Body of pancreas (tissue), 4 donors: Measurements from ENCODE around the gene RRP15. TPM values are rescaled to one million over a fixed set of nuclear protein-coding genes. Genes with fewer than 3 reads are reported as not detected.

ENCODE experiments used
- ATAC-seq: fragments of 150-250 bp; one replicate; pipeline ENCODE4 v1.9.1; 2016
- DNase-seq, 4 donors: peaks; one replicate each; pipeline ENCODE4 v3.0.0-alpha.2; 2019
- H3K27ac ChIP-seq, 4 donors: fragments of 200-600 bp; sonication (generic); 1 replicate in 3 of 4; 2 replicates in 1 of 4; pipeline versions ENCODE4 v1.5.1 to v1.6.1; 2016 to 2019; ENCODE audit warnings: mild to moderate bottlenecking in 1 of 4, mixed read lengths in 1 of 4, moderate library complexity in 1 of 4
- H3K27me3 ChIP-seq, 2 donors: fragments of 200-600 bp; sonication (generic); one replicate each; pipeline ENCODE4 v1.6.0; 2016; ENCODE audit warnings: mild to moderate bottlenecking in 1 of 2
- H3K36me3 ChIP-seq, 2 donors: fragments of 200-600 bp; sonication (generic); replicated peaks in 1 of 2; 2 replicates each; pipeline ENCODE4 v1.5.1; 2016; ENCODE audit warnings: low read depth in 2 of 2; ENCODE audit not compliant: insufficient read depth in 1 of 2
- H3K4me1 ChIP-seq: fragments of 200-600 bp; sonication (generic); one replicate; pipeline ENCODE4 v1.6.0; 2016
- H3K4me3 ChIP-seq, 2 donors: fragments of 200-600 bp; sonication (generic); 1 replicate in 1 of 2; 2 replicates in 1 of 2; pipeline ENCODE4 v1.5.1; 2016 to 2019
- H3K9me3 ChIP-seq, 3 donors: fragments of 200-600 bp; sonication (generic); 1 replicate in 2 of 3; 2 replicates in 1 of 3; pipeline ENCODE4 v1.5.1; 2016
- POLR2A ChIP-seq, 3 donors: fragments of 450-650 bp; IDR thresholded peaks; one replicate each; pipeline ENCODE4 v1.6.1; 2016; ENCODE audit warnings: antibody characterized with exemption in 3 of 3, mild to moderate bottlenecking in 2 of 3
- WGBS, 2 donors: methylation state at CpG; one replicate each; pipeline ENCODE4 v1.1.5; 2017; 5-methylcytosine and 5-hydroxymethylcytosine counted together
- intact Hi-C: fragments of 100-400 bp; cut with DNase I; formaldehyde crosslinking; loops from one replicate; pipeline ENCODE4 v1.15.1; 2023
- total RNA-seq, 2 donors: library from RNA; depleted of rRNA; stranded (reverse); fragments of >200 nt; gene quantifications; one replicate each; pipeline ENCODE4 v1.1.0, GENCODE V29; 2016
- TF ChIP-seq, protein P1 (sequence below), 7 experiments: fragments of 450-650 bp in 4 of 7; fragments of 200-600 bp in 3 of 7; sonication (generic) in 3 of 7; IDR thresholded peaks; one replicate each; pipeline ENCODE4 v1.5.1; 2016 to 2019; ENCODE audit warnings: antibody characterized with exemption in 7 of 7

Gene RRP15
- total RNA-seq, 2 donors from 2014 or later = 2.6 to 7.9 TPM

DNA sequence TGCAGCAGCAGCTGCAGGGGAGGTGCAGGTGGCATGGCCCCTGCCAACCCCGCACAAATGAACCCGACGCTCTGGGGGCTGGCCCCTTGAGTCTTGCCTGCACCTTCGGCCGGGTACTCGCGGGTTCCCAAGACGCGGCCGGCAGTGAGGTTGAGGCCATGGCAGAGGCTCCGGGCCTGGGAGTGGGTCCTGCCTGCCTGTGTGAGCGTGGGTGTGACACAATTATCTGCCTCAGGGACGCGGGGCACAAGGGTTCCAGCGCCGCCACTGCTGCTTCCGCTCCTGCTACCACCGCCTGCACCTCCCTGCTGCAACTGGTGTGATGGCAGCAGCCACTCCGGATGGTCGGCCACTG lies 39.1 kb downstream of the RRP15 start:
- no peaks in the 10 kb centered on the region for H3K27me3 ChIP-seq
- no peak for TF ChIP-seq POLR2A (IDR thresholded peaks at IDR 0.05)
- TF ChIP-seq, protein P1, sequence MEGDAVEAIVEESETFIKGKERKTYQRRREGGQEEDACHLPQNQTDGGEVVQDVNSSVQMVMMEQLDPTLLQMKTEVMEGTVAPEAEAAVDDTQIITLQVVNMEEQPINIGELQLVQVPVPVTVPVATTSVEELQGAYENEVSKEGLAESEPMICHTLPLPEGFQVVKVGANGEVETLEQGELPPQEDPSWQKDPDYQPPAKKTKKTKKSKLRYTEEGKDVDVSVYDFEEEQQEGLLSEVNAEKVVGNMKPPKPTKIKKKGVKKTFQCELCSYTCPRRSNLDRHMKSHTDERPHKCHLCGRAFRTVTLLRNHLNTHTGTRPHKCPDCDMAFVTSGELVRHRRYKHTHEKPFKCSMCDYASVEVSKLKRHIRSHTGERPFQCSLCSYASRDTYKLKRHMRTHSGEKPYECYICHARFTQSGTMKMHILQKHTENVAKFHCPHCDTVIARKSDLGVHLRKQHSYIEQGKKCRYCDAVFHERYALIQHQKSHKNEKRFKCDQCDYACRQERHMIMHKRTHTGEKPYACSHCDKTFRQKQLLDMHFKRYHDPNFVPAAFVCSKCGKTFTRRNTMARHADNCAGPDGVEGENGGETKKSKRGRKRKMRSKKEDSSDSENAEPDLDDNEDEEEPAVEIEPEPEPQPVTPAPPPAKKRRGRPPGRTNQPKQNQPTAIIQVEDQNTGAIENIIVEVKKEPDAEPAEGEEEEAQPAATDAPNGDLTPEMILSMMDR (IDR thresholded peaks at IDR 0.05) = no peak
- intact Hi-C loops = loop anchor here (10.0 kb wide), 1 partner anchor 1251 kb away; no protein-coding TSS in a partner anchor
- no peak overlapping the region for H3K27ac ChIP-seq
- H3K4me1 ChIP-seq = no peaks in the 10 kb centered on the region
- DNase-seq = no peak
- H3K9me3 ChIP-seq = no peaks in the 10 kb centered on the region
- ATAC-seq = no peak
- whole genome bisulfite sequencing, 2 donors = 93 to 96% methylated on average over 8 to 20 of the region's 20 CpGs
- H3K36me3 ChIP-seq = peaks cover 0 to 5% of the 10 kb centered on the region in 2 donors
- H3K4me3 ChIP-seq = no peak overlapping the region

DNA sequence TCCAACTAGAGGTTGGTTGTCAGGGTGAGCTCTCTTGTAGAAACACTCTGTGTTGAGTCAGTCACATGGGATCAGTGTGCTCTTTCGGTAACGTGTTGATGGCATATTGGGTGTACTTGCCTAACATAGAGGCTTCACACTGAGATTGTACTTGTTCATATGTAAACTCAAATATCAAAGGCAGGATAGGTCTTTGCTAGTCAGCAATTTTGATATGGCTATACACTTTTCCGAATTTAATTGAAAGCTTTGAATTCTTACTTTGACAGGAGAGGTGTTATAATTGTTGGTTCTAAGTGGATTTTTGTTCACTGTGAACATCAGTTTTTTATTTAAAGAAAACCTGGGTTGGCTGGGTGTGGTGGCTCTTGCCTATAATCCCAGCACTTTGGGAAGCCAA lies 43.7 kb downstream of the RRP15 start:
- intact Hi-C loops = loop anchor here (10.0 kb wide), 1 partner anchor 1246 kb away; no protein-coding TSS in a partner anchor
- DNase-seq (no peak), ATAC-seq (no peak)
- no peak overlapping the region for H3K4me3 ChIP-seq
- no peaks in the 10 kb centered on the region for H3K4me1 ChIP-seq
- WGBS, 2 donors = 65 to 77% methylated on average over 3 of the region's 3 CpGs
- H3K27me3 ChIP-seq = no peaks in the 10 kb centered on the region
- H3K27ac ChIP-seq = no peak overlapping the region
- H3K9me3 ChIP-seq = no peaks in the 10 kb centered on the region
- no peaks in the 10 kb centered on the region for H3K36me3 ChIP-seq
- TF ChIP-seq, protein P1 (IDR thresholded peaks at IDR 0.05) = no peak
- no peak for TF ChIP-seq POLR2A (IDR thresholded peaks at IDR 0.05)

DNA sequence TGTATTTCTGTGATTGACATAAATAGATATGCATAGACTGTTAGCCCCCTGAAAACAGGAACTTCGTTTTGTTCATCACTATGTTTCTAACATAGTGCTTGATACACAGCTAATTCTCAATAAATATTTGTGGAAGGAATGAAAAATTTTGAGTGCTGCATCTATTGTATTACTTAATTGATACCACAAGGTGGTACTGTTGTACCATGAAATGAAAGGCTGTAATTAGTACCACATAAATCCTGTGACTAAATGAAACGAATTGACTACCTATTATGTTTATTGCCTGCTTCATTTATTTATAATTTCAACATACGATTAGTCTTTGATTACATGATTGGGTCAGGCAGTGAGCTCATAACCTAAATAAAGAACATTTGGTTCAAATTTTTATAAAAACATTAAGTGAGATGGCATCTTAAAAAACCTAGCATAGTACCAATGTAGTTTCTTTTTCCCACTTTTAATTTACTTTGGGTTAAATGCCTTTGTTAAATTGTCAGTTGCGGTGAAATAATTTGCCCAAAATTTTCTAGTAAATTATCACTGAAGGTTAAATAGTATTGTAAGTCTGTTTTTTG lies 45.0 kb downstream of the RRP15 start:
- no peaks in the 10 kb centered on the region for H3K27me3 ChIP-seq
- ATAC-seq (peak; percentile 62), DNase-seq (no peak)
- no peaks in the 10 kb centered on the region for H3K36me3 ChIP-seq
- no peaks in the 10 kb centered on the region for H3K4me1 ChIP-seq
- no peak for TF ChIP-seq POLR2A (IDR thresholded peaks at IDR 0.05)
- TF ChIP-seq, protein P1 (IDR thresholded peaks at IDR 0.05) = peak; percentile 31 to 84 (median 77)
- H3K4me3 ChIP-seq = no peak overlapping the region
- H3K9me3 ChIP-seq = no peaks in the 10 kb centered on the region
- H3K27ac ChIP-seq = no peak overlapping the region
- intact Hi-C loops = loop anchor here (10.0 kb wide), 1 partner anchor 735 kb away; no protein-coding TSS in a partner anchor
- 17 to 18% methylated on average over 4 of the region's 4 CpGs for WGBS, 2 donors

DNA sequence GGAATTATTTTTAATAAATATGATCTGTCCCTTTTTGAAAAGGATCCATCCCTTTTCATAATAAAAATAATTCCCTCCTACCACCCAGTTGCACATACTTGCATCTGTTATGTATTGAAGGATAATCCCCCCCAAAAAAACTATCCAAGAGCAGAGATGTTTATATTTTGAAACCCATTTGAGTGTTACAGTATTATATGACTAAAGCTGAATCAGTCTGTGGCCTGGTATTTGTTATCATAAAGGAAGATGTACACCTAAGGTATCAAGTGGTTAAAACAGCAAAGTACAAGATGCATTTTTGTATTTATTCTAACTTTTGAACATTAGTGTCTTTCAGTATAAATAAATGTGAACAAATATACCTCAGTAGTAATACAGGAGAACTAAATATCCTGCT lies 47.3 kb downstream of the RRP15 start:
- Histone ChIP-seq H3K9me3 (no peaks in the 10 kb centered on the region), H3K27me3 (no peaks in the 10 kb centered on the region), H3K27ac (no peak overlapping the region), H3K4me3 (no peak overlapping the region), H3K4me1 (no peaks in the 10 kb centered on the region), H3K36me3 (no peaks in the 10 kb centered on the region)
- intact Hi-C loops = loop anchor here (10.0 kb wide), 1 partner anchor 732 kb away; no protein-coding TSS in a partner anchor
- DNase-seq (no peak), ATAC-seq (no peak)
- TF ChIP-seq POLR2A (IDR thresholded peaks at IDR 0.05) = no peak
- TF ChIP-seq, protein P1 (IDR thresholded peaks at IDR 0.05) = no peak

DNA sequence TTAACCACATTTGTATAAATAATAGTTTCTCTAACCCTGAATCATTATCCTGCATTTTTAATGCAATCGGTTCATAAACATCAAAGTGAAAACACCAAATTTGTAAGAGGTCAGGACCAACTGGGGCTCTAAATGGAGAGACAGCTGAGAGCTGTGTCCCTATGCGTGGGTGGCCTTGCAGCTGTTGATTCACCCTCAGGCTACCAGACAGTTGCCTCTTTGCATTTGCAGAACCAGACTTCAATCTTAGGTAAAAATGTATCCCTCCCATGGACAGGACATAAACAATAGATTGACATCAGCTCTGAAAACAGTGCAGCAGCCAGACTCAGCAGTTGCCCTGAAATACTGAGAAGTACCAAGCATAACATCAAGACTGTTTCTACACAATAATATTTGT lies 51.2 kb downstream of the RRP15 start:
- ATAC-seq = no peak
- H3K4me1 ChIP-seq = no peaks in the 10 kb centered on the region
- no peaks in the 10 kb centered on the region for H3K27me3 ChIP-seq
- H3K36me3 ChIP-seq = no peaks in the 10 kb centered on the region
- DNase-seq = no peak
- no peak overlapping the region for H3K27ac ChIP-seq
- intact Hi-C loops = loop anchor here (10.0 kb wide), 1 partner anchor 728 kb away; no protein-coding TSS in a partner anchor
- TF ChIP-seq POLR2A (IDR thresholded peaks at IDR 0.05) = no peak
- TF ChIP-seq, protein P1 (IDR thresholded peaks at IDR 0.05) = no peak
- no peak overlapping the region for H3K4me3 ChIP-seq
- H3K9me3 ChIP-seq = no peaks in the 10 kb centered on the region
- 75 to 86% methylated on average over 2 of the region's 2 CpGs for WGBS, 2 donors
